ENCODE measurements around the gene CARD14. TPM values are rescaled to one million over a fixed set of nuclear protein-coding genes. Genes with fewer than 3 reads are reported as not detected.

Gene CARD14
- total RNA-seq, 1 experiment from 2014 or later, result 0.24 TPM

- no peak overlapping the region for H3K4me3 Mint-ChIP-seq
- Histone ChIP-seq H3K23ac (ENCODE audit: insufficient read length, low read depth, low read length) (no peak overlapping the region), H3K4me2 (ENCODE audit: insufficient read depth, insufficient read length, low read length) (no peak overlapping the region), H3K23me2 (ENCODE audit: insufficient read length, low read depth, low read length, poor library complexity, severe bottlenecking) (no peaks in the 10 kb centered on the region), H2AK5ac (ENCODE audit: insufficient read length, low read length) (no peak overlapping the region), H3K27me3 (ENCODE audit: insufficient read depth, low read length) (no peaks in the 10 kb centered on the region), H3K56ac (ENCODE audit: insufficient read length, low read depth, low read length) (no peak overlapping the region), H3K4ac (ENCODE audit: low read depth, low read length) (no peak overlapping the region), H3K9me3 (ENCODE audit: control insufficient read depth, low read depth, low read length) (no peaks in the 10 kb centered on the region), H3K14ac (ENCODE audit: insufficient read depth, low read length) (no peak overlapping the region), H3K4me1 (ENCODE audit: insufficient read depth, low read length) (no peaks in the 10 kb centered on the region), H2BK15ac (ENCODE audit: low read depth, low read length) (no peak overlapping the region), H3K9ac (ENCODE audit: extremely low read depth, insufficient read length, low read length) (no peak overlapping the region), H3T11ph (ENCODE audit: low read length) (no peak overlapping the region), H2BK120ac (ENCODE audit: low read depth, low read length, poor library complexity, severe bottlenecking) (no peak overlapping the region), H2BK20ac (ENCODE audit: low read depth, low read length, poor library complexity, severe bottlenecking) (no peak overlapping the region), H4K8ac (replicated peaks; ENCODE audit: insufficient read length, low read depth, low read length) (no peak overlapping the region), H2BK12ac (ENCODE audit: insufficient read length, low read depth, low read length) (no peak overlapping the region), H3K18ac (ENCODE audit: insufficient read length, low read depth, low read length) (no peak overlapping the region), H3K79me2 (ENCODE audit: insufficient read depth, low read length) (no peaks in the 10 kb centered on the region), H3K79me1 (ENCODE audit: insufficient read depth, low read depth, low read length, poor library complexity, severe bottlenecking) (no peaks in the 10 kb centered on the region), H4K91ac (ENCODE audit: insufficient read length, low read depth, low read length) (no peak overlapping the region), H2BK5ac (ENCODE audit: insufficient read length, low read length) (no peak overlapping the region), H4K5ac (ENCODE audit: insufficient read length, low read depth, low read length) (no peak overlapping the region), H2AFZ (ENCODE audit: low read length) (no peak overlapping the region), H4K20me1 (ENCODE audit: control insufficient read depth, insufficient read depth, insufficient read length) (no peaks in the 10 kb centered on the region), H3K27ac (ENCODE audit: insufficient read length, low read depth, low read length) (no peak overlapping the region)
- WGBS (ENCODE audit: extremely low coverage, insufficient read length, low lambda C conversion rate), result no CpG with 5 or more reads among the region's 6 CpGs
- peak; percentile 50 for DNase-seq
- no peak overlapping the region for H3K27ac Mint-ChIP-seq
- TF ChIP-seq CTCF (conservative IDR thresholded peaks at IDR 0.05), result no peak
- no peaks in the 10 kb centered on the region; the same call in 1 of the 2 replicates for H3K27me3 Mint-ChIP-seq (ENCODE audit: low read depth)
- no peaks in the 10 kb centered on the region for H3K9me3 Mint-ChIP-seq
- H3K4me1 Mint-ChIP-seq, result peaks cover 26 to 31% of the 10 kb centered on the region in 2 experiments
- H3K36me3 Mint-ChIP-seq (ENCODE audit: insufficient read depth in 1 of 3, low read depth in 3 of 3), result peaks cover 5 to 25% (median 16%) of the 10 kb centered on the region in 3 experiments; a peak in 6 of 7 replicates
Measured at GRCh38 chr17:80224683-80225082, 54.9 kb downstream of the CARD14 start.
